ENCODE measurements around the gene DYSF.
A peak's percentile ranks its signal among the peaks of the same experiment; 100 is the strongest.

Gene DYSF

DNA sequence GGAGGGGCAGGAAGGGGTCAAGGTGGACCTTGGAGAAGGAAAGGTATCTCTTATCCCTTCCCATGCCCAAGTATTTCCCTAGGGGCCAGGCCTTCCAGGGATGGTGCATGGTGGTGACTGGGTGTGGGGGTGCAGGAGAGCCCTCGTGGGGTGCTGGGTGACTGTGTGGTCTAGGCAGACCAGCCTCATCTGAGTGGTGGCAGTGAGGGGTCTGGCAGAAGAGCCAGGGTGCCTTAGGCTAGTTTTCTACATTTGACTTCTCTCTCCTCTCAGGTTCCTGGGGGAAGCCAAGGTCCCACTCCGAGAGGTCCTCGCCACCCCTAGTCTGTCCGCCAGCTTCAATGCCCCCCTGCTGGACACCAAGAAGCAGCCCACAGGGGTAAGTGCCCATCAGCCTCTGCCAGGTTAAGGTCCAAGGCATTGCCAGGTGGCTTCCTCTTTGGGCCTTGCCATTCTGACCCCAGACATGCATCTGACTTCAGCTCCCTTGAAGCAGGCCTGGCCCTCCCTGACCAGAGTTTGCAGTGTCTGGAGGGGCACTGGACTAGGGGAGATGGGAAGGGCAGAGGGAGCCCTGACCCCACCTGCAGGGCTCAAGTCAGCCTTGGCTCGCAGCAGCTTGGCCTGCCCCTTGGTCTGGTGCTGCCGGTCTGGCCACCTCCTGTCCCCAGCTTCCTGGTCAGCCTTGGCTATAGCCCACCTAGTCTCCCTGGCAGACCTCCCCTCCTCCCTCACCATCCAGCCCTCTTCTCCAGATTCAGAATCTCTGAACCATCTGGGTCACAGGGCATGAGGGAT lies 49.8 kb downstream of the DYSF start:
- DNase-seq (ENCODE audit: low spot score), result no peak

DNA sequence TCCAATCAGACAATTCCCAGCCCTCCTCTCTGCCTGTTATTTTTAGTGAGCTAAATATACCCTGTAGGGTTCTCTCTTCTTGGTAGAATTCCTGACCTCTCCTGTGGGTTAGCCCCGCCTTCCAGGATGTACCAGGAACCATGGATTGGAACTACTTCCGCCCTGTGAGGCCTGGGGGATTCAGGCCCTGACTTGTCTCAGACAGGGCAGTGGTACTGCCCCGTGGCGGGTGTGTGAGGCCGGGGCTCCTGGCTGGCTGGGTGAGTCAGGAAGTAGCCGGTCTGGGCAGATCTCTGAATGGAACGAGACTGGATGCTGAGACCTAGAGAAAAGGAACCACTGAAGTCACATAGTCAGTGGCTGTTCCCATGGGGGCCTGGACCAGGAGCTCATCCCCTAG lies 50.5 kb downstream of the DYSF start:
- DNase-seq (ENCODE audit: low spot score), result no peak

DNA sequence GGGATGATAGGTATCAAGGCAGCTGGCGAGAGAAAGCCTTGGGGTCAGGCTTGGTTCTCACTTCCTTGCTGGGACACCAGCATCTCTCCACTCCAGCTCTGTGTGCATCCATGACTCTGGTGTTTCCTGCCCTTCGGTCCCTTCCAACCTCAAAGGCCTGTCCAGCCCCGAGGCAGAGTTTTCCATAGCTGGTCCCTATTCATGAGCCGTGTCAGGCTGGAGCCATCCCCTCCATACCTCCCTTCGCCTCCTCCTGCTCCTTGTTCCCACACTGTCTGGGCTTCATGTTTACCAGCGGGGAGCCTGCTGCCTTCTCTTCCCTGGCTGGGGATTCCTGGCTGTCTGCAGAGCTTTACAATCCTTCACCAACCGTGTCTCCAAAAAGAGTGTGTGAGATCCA lies 51.2 kb downstream of the DYSF start:
- no peak for DNase-seq (ENCODE audit: low spot score)

DNA sequence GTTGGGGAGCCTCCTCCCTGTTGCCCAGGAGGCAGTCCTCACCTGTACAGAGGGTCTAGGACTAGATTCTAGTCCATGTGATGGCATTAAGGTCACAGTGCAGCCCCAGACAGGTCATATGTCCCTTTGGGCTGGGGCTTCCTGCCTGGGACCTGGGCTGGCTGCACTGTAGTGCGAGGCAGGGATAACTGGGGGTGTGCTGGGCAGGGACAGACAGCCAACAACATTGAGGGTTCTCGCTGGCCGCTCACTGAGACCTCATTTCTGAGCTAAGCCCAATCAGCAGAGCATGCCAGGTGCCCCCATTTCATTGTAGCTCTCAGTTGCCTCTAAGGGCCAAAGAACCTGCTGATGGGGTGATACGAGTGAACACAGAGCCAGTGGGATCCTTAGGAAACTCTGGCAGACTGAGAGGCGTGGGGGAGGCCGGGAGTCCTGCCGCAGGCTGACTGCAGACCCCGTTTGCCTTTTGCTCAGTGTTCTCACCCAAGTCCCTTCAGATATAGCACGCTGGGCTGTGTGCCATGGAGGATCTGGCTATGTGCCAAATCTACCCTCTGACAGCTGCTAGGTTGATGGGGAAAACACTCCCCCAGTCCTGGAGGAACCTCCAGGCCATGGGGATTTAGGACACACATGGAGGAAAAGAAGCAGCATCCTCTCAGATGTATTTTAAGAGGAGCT lies 51.9 kb downstream of the DYSF start:
- DNase-seq (ENCODE audit: low spot score), result no peak

DNA sequence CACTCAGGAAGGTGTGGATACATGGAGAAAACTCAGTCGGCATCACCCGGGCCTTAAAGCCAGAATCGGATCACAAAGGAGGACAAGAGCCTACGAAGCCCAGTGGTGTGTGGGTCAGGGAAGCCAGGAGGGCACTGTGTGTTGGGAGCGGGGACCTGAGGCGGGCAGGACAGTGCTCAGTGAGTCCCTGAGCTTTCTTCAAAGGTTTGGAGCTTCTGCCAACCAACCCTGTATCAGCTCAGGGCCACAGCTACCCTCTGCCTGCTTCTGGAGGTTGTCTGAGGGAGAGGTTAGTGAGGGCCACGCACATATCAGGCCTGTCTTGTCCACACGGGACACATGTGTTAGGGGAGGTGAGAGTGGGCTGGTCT lies 52.4 kb downstream of the DYSF start:
- DNase-seq (ENCODE audit: low spot score), result no peak

DNA sequence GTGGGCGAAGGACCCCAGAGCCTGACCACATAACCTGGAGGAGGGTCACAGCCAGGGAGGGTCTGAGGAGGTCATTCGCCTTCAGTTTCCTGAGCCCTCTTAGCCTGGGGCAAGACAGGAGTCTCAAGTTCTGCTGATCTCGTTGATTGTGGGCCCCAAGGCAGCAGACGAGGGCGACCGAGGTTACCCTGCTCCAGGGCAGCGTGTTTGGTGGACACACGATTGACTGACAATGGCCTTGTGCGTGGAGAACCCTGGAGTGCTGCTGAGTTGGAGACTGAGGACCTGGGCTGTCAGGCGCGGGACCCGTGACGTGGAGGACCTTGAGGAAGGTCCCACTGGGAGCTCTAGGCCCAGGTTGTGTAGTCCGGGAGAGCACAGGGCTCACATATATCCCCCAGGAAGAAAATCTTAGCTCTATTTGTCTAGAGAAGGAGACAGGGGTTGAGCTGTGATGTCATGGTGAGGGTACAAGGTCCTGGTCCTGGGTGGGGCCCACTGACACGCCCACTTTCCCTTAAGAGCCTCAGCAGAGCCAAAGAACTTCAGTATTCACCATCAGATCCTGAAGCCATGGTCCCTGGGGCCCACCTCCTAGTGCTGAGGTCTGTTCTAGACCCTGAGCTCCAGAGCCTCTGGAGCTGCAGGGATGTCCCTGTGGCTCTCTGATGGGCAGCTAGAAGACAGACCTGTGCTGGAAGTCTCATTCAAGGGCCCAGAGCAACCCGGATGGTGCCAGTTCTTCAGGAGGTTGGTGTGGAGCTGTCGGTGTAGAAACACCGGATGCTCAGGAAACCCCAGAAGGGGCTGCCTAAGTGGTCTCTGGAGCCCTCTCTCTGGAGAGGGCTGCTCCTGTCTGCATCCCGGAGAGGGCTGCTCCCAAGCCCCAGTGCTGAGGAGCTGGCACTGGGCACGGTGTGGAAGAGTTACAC lies 53.1 kb downstream of the DYSF start:
- no peak for DNase-seq (ENCODE audit: low spot score)

DNA sequence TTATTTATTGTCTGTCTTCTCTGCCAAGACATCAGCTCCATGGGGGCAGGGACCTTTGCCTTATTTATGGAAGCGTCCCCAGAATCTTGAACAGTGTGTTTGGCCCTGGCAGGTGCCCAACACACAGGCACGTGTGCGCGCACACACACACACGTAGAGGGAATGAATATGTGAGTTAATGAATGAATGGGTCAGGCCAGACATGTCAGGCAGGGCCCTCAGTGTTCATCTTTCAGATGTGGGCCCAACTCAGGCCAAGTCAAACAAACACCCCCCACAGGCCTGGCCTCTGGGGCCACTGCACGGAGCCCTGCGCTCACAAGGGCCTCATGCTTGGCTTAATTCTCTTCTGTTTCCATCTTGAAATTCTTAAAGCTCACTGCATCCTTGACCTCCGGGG lies 54.1 kb downstream of the DYSF start:
- DNase-seq (ENCODE audit: low spot score), result no peak

DNA sequence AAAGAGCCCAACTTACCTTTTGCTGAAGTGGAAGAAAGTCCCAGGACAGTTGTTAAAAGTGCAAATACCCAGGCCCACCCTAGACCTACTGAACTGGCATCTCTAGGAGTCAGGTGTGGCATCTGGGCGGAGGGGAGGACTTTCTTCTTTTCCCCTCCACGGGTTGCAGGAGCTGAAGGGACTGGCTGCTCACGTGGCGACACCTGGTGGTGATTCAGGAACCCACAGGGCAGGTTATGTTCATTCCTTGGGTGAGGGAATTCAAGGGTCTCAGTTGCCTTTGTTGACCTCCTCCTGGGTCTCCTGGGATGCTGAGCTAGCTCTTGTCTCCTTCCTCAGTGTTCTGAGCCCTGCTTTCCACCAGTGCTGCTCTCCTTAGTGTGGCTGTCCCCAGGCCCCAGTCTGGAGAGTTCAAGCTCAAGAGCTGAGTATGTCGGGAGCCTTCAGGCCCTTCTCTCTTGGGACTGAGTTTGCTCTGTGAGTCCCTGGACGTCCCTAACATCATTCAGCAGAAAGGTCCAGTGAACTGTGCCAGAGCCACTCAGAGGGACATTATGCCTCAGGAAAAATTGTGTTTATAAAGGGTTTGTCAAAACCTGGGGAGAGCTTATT lies 56.9 kb downstream of the DYSF start:
- DNase-seq (ENCODE audit: low spot score), result peak; percentile 83

DNA sequence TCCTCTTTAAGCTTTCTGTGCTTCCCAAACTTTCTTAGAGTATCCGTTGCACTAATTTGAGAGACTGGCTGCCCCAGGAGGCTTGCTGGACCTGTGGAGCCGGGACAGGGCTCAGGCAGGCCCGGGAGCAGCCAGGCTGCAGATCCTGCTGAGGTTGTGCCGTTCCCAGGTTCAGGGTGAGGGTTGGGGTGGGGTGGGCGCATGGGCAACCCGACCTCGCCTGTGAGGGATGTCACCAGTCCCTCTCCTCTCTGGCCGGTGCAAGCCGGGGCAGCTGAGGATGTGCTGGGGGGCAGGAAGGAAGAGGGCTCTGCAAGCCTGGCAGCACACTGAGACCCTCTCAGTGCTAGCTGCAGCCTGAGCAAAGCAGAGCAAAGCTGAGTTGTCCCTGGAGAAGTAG lies 57.6 kb downstream of the DYSF start:
- DNase-seq (ENCODE audit: low spot score), result no peak

DNA sequence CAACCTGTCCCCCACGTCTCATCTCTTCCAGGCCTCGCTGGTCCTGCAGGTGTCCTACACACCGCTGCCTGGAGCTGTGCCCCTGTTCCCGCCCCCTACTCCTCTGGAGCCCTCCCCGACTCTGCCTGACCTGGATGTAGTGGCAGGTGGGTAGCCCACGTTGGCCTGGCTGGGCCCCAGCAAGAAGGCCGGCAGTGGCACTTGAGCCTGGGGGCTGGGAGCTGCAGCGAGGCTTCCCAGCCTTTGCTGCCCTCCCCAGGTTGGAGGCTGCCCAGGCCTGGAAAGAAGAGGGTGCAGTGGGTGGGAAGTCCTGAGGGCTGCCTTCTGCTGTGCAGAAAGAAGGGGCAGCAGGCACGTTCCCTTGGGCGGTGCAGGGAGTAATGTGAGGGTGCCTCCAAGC lies 58.4 kb downstream of the DYSF start:
- DNase-seq (ENCODE audit: low spot score), result no peak

DNA sequence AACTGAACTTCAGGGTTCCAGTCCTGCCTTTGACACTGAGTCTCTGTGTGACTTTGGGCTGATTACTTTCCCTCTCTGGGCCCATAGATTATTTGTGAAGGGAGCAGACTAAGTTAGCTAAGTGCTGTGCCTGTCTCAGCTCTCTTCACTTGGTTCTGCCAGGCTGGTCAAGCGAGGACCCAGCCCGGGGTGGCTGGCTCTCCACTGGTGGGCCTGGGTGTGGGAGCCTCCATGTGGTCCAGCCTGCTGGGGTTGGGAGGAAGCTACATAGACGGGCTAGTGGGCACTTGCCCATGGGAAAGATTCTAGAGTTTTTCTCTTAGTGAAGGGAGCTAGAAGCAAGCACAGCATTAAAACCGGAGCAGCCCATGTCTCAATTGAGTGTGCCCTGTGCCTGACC lies 59.0 kb downstream of the DYSF start:
- no peak for DNase-seq (ENCODE audit: low spot score)

DNA sequence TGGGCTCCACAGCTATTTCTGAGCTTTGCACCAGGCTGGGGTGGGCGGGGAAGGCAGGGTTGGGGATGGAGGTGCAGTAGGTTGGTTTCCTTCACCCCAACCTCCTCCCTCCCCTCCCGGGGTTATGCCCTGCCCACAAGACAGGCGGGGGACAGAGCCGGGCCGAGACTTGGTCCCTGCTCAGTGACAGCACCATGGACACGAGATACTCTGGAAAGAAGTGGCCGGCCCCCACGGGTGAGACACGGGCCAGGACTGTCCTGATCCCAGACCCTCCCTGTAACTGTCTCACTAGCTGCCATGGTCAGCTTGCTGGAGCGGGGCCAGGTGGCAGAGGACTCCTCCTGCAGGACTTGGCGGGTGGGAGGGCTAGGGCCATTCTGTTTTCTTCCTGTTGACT lies 59.7 kb downstream of the DYSF start:
- no peak for DNase-seq (ENCODE audit: low spot score)

DNA sequence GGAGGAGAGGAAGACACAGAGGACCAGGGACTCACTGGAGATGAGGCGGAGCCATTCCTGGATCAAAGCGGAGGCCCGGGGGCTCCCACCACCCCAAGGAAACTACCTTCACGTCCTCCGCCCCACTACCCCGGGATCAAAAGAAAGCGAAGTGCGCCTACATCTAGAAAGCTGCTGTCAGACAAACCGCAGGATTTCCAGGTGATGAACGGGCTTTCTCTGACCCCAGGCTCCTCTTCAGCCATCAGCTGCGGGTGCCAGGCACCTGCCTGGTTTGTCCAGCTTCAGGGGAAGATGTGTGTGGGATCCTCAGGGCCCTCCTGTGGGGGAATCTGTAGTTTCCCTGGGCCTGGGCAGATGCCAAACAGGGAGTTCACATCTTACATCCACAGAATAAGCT lies 60.4 kb downstream of the DYSF start:
- DNase-seq (ENCODE audit: low spot score), result no peak

DNA sequence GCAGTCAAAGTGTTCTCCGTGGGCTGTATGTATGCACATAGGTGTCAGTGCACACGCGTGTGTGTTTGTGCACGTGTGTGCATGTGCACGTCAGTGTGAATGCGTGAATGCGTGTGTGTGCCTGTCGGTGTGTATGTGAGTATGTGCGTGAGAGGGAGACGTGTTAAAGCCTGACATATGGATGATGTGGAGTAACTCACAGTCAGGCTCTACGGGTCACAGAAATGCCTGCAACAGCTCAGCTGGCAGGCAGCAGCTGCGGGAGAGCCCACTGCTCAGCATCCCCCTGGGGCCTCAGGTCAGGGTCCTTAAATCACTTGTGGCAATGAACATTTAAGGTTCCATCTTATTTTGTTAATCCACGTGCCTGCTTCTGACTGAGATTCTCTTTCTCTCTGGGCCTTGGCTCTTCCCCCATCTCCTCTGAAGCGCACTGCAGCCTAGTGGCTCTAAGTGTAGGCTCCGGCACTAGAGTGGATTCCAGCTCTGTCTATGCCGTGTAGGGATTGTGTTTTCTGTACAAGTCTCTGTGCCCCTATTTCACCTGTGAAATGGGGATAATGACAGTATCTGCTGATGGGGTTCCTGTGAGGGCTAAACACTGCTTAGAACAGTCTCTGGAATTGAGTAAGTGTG lies 63.0 kb downstream of the DYSF start:
- DNase-seq (ENCODE audit: low spot score), result no peak

DNA sequence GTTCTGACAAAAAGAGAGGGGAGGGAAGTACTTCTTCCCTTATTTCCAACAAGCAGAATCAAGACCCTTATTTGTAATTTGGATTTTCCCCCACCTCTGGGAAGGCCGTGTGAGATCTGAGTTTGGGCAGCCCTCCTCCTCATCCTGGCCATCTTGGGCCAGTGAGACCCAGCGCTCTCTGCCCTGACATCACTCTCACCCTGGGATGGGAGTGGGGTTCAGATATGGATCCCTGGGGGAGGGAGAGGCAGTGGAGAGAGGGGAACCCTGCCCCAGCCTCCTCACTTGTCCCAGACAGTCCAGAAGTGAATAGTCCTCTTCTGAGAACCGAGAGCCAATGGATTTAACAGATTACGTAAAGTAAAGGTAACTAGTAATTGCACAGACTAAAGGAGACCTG lies 64.5 kb downstream of the DYSF start:
- no peak for DNase-seq (ENCODE audit: low spot score)

DNA sequence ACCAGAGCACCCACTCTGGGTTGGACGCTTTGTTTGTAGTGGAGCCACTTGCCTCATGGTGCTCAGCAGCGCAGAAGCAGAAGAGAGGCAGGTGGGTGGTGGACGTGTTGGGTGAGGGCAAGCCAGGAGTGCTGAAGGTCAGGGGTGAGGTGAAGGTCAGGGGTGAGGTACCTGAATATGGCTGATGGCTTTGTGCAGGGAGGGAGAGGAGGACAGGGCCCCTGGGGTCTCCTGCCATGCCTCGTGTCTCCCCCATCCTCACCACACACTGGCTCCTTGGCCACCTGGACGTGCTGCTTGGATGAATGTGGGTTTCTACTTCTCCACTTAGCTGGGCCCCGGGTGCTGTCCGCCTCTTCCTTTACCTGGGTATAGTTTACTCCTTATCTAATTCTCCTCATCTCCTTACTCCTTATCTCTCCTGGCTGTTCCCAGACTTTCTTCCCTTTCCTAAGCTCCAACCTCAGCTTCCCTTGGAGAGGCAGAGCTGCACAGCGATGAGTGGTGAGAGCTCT lies 68.1 kb downstream of the DYSF start:
- no peak for DNase-seq (ENCODE audit: low spot score)

DNA sequence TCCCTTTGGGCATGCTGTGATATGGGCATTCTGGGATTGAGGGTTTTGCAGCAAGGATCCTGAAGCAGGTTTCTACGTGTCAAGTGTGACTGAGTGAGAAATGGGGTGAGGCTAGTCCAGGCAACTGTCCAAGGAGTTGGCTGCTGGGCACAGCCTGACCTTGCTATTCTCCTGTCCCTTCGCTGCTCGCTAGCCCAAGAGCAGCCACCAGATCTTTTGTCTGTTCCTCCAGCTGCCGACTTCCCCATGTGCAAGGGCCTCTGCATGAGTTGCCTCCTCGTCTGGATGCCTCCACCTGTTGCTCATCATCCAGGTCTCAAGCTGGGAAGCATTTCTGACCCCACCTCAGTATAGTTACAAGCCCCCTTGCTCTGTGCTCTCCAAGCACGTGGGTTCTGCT lies 71.1 kb downstream of the DYSF start:
- no peak for DNase-seq (ENCODE audit: low spot score)

DNA sequence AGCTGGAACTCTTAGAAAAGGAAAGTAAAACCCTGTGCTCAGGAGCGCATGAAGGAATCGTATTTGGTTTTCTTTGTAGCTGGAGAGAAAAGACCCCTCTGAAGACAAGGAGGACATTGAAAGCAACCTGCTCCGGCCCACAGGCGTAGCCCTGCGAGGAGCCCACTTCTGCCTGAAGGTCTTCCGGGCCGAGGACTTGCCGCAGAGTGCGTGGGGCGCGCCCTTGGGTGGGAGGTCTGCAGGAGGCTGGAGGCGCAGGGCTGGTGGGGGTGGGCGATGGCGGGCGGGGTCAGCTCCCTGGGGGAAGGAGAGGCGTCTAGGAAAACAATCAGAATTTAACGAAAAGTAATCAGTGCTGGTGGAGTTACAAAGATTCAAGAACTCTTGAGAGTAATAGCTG lies 72.8 kb downstream of the DYSF start:
- DNase-seq (ENCODE audit: low spot score), result no peak

DNA sequence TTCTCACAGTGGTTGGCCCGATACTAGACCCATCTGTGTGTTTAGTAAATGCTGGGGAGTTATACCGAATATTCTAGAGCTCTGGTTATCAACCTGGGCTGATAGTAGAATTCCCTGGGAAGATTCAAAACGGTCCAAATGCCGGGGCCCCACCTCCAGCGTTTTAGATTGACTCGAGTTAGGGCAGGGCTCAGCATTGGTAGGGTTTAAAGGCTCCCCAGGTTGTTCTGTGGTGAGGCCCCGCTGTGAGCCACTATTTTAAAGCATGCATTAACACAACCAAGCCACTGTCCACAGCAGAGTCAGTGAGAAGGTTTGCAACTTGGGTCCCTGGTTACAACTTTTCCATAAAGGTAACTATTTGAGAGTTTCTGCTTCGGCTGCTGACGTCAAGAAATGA lies 73.6 kb downstream of the DYSF start:
- DNase-seq (ENCODE audit: low spot score), result no peak

DNA sequence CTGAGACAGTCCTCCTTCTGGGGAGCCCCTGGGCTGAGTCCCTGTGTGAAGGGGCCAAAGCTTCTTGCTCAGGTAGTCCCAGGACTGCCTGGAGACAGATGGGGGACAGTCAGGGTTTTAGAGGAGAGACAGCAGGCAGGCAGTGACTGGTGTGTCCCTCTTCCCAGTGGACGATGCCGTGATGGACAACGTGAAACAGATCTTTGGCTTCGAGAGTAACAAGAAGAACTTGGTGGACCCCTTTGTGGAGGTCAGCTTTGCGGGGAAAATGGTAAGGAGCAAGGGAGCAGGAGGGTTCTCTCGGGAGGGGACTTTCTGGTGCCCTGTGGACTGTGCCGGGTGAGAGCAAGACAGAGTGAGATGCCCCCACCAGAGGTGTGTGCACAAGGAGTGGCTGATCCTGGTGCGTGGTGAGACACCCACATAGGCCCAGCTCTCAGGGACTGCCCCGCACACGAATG lies 74.8 kb downstream of the DYSF start:
- DNase-seq (ENCODE audit: low spot score), result no peak

DNA sequence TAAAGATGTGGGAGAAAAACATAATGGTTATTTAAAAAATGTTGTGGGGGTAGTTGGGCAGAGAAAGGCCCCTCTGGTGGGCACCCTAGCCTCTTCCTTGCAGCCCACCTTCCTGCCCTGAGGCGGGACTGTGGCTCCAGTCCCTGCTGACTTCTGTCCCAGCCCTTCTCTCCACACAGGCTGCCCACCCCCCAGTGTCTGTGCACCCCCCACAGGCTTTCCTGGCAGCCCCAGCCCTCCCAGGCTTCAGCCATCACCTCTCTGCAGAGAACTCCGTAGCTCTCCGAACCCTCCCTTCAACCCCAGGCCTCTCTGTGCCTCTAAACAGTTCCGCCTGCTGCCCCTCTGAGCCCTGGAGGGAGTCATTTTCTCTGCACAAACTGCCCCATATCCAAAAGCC lies 75.4 kb downstream of the DYSF start:
- no peak for DNase-seq (ENCODE audit: low spot score)

DNA sequence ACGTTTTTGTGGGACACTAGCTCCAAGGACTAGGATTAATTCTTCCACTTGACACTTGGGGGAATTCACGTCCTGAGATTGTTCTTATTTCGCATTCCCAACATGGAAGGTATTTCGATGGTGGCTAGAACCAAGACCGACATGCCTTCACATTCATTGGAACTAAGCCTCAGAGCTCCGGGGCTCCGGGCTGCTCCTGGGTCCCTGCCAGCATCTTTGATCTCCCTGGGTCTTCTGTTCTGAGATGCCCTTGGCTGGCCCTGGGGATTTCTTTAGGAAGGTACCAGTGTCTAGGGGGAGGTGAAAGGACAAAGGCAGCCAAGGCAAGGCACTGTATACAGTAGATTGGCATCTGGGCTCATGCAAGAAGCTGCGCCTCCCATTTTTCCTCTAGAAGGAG lies 76.8 kb downstream of the DYSF start:
- no peak for DNase-seq (ENCODE audit: low spot score)
